HG02642 (cell line): Measurements from ENCODE around the gene U2AF2.
"Not testable (repeated sequence)": the region's sequence is repeated elsewhere in the genome, so short reads cannot be mapped to it uniquely, and the experiment has no call there.

Experiments used
- ATAC-seq: cut with Tn5 transposase; IDR thresholded peaks from one replicate; pipeline ENCODE4 v1.9.1; 2021; ENCODE audit warnings: mild to moderate bottlenecking; ENCODE audit not compliant: unreplicated experiment, poor library complexity

U2AF2 gene

DNA sequence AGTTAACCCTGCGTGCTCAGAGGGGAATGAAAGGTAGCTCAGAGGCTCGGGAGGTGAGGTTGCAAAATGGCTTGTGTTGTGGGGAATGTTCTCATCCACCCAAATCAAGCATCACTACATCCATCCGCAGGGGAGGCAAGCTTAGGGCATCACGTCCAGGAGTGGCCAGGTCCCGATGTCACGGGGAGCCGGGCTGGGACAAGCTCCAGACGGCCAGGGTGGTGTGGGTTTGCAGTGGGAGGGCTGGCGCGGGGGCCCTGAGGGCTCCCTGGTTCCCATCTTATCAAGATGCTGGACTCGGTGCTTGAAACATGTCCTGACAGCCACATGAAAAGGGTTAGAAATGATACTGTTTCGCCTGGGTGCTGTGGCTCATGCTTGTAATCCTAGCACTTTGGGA is 46.0 kb downstream of the U2AF2 start:
- no peak for ATAC-seq

DNA sequence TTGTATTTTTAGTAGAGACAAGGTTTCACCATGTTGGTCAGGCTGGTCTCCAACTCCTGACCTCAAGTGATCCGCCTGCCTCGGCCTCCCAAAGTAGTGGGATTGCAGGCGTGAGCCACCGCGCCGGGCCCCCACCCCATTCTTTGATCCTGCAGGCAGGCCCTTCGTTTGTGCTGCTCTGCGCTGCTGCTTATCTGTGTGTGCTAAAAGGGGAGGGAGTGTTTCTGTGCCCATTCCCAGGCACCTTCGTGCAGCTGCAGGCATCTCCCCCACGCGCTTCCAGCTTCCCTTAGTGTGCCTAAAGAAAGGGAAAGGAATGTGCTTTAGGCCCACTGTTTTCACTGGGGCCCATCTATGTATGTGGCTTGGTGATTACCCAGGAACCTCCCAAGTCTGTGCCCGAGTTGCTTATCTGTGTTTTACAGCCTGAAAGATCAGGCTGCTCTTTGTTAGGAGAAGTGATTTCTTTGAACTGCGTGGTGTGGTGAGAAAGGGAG is 47.3 kb downstream of the U2AF2 start:
- ATAC-seq = no peak

DNA sequence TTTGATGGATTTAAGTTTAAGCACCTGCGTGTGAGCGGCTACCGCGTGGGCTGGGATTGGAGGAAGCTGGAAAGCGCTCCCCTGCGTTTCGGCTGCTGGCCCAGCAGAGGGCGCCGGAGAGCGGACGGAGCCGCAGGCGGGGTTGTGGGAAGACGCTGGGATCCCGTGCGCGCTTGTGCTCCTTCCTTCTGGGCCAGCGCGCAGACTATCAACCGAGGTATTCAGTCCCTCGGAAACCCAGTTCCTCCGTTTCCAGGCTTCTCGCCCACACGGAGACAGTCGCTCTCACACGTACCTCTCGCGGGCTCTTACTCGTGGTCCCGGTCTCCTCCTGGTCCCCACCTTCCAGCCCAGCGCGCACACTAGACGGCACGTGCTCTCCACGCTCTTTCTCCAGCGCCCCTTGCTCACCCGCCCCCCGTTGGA is 49.0 kb downstream of the U2AF2 start:
- no peak for ATAC-seq

DNA sequence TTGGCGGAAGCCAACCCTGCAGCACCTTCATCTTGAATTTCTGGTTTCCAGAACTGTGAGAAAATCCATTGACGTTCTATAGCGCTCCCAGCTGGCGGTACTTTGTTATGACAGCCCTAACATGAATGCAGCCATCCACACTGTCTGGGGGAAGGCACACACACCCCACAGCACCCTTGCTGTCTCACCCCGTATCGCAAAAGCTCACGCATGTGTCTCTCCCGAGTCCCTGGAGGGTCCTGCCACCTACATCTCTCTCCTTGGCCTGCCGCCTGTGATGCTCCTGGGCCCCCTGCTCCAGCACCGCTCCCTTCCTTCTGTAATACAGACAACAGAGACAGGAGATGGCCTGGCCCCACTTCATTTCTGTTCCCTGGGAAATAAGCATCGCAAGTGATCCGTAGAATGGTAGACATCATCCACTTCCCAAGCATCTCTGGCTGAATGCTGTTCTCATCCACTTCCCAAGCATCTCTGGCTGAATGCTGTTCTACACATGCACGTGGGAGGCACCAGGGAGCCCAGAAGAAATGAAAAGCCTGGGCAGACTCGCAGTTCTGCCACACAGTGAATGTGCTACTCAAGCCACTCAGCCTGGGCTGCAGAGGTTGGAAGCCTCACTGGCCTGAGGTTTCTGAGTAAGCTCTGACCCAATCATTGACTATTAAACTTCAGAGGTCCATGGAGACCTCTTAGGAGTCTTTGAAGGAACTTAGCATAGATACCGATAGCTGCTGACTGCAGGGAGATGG is 49.8 kb downstream of the U2AF2 start:
- ATAC-seq = no peak

DNA sequence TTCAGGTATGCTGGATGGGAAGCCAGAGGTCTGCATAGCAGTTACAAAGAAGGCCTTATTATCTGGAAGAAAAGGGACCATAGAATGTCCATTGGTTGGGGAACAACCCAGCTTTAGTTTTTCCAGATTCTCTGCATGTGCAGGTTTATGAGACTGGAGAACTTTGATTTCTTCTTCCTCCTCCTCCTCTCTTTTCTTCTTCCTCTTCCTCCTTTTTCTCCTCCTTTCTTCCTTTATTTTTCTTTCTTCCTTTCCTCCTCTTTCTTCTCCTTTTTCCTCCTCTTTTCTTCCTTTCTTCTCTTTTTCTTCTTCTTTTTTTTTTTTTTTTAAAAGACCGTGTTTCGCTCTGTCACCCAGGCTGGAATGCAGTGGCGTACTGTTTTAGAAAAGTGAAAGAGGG is 51.1 kb downstream of the U2AF2 start:
- ATAC-seq = no peak

DNA sequence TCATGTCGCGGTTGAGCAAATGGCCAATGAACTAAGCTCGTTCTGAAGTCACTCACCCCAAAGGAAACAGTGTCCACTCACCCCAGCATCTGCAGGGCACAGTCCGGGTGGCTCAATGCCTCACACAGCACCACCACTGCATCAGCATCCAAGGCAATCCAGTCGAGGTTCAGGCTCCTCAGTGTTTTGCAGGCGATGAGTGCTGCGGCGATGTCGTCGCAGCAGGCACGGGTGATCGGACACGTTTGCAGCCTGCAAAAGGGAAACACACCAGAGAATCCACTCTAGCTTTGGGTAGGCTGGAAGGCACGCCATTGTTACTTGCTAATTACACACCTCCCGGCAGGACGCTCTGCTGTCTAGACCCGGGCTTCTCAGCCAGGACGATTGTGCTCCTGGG is 56.9 kb downstream of the U2AF2 start:
- no peak for ATAC-seq

DNA sequence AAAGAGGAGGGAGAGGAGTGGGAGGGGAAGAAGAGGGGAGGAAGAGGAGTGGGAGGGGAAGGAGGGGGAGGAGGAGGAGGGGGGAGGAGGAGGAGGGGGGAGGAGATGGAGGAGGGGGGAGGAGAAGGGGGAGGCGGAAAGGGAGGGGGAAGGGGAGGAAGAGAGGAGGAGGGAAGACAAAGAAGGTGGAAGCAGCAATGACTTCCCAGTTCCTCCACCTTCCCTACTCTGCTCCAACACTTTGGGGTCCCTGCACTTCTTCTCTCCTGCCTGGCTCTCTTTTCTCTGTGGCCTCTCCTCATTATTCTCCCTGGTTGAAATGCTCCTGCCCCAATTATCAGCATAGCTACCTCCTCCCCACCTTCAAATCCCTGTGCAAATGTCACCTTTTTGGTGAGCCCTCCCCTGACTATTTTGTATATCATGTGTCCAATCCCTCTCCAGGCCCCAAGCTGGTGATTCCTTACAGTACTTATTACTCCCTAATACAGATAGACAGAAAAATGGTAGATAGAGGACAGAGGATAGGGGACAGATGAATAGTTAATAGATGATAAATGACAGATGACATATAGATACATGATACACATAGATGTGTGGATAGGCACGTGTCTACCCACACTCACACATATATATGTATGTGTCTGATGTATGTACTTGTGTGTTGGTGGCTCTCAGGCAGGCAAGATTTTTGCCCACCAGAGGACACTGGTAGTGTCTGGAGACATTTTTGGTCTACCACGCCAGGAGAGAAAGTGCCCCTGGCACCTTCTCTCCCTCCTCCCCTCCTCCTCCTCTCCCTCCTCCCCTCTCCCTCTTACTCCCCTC is 58.2 kb downstream of the U2AF2 start:
- no peak for ATAC-seq

DNA sequence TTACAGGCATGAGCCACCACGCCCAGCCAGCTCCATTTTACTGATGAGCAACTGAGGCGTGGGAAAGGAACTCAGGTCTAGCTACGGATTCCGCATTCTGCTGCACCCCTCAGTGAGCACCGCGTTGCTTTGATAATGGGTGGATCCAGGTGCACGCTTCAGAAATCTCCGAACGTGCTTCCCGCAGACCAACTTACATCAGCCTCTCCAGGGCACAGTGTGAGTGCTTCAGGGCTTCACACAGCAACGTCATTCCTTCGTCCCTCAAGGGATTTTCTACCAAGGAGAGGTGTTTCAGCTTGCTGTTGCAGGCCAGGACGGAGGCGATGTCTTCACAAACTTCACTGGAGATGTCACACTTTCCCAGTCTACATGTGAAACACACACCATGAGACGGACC is 61.7 kb downstream of the U2AF2 start:
- no peak for ATAC-seq

DNA sequence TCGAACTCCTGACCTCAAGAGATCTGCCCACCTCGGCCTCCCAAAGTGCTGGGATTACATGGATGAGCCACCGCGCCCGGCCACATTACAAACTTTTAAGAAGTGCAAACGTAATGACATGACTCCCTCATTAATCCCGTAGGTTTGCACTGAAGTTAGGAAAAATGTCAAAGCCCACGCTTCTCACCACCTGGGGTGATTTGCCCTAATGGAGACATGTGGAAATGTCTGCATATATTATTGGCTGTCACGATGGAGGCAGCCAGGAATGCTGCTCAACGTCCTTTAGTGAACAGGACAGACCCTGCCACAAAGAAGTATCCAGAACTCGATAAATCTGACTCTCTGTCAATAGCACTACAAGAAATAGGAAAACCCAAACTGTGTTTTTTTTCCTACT is 62.4 kb downstream of the U2AF2 start:
- ATAC-seq = no peak

DNA sequence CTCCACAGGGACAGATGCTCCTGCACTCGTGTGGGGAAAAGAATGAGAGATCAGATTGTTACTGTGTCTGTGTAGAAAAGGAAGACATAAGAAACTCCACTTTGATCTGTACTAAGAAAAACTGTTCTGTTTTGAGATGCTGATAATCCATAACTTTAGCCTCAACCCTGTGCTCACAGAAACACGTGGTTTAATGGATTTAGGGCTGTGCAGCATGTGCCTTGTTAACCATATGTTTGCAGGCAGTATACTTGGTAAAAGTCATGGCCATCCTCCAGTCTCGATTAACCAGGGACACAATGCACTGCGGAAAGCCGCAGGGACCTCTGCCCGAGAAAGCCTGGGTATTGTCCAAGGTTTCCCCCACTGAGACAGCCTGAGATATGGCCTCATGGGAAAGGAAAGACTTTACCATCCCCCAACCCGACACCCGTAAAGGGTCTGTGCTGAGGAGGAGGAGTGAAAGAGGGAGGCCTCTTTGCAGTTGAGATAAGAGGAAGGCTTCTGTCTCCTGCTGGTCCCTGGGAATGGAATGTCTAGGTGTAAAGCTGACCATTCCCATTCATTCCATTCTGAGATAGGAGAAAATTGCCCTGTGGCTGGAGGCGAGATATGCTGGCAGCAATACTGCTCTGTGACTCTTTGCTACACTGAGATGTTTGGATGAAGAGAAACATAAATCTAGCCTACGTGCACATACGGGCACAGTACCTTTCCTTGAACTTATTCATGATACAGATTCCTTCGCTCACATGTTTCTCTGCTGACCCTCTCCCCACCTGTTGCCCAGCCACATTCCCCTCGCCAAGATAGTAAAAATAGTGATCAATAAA is 63.3 kb downstream of the U2AF2 start:
- ATAC-seq = not testable (repeated sequence)

DNA sequence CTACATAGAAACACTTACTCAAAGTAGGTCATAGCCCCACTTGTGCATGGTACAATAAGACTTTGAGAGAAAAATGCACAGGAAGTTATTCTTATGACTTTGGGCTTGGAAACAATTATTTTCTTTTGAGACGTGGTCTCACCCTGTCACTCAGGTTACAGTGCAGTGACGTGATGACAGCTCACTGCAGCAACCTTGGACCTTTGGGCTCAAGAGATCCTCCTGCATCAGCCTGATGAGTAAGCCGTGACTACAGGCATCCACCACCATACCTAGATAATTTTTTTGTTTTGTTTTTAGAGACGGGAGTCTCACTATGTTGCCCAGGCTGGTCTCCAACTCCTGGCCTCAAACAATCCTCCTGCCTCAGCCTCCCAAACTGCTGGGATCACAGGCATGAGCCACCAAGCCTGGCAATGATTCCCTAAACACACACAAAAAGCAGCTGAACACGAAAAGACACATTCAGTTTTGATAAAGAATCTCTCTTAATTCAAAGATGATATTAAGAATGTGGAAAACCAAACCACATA is 65.4 kb downstream of the U2AF2 start:
- ATAC-seq = no peak

DNA sequence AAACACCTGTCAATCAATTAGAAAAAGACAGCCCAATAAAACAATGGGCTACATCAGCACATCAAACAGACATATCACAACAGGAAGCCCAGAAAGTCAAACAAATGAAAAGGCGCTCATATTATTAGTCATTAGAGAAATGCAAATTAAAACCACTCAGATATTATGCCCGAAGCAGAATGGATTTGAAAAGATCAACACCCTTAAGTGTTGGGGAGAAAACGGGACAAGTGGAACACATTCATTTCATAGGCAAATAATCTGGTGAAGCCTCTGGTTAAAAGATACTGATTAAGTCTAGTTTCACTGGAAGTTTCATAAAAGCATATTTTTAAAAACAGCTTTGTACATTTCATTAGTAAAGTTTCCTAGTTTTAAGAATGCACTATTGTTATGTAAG is 66.0 kb downstream of the U2AF2 start:
- no peak for ATAC-seq

DNA sequence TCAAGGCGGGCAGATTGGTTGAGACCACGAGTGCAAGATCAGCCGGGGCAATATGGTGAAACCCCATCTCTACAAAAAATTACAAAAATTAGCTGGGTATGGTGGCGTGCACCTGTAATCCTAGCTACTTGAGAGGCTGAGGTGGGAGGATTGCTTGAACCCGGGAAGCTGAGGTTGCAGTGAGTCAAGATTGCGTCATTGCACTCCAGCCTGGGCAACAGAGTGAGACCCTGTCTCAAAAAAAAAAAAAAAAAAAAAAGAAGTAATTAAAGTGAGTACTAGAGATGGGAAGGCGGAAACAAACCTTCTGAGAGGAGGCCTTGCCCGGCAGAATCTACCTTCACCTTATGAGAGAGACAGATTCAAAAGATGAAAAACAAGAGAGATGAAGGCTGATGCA is 68.7 kb downstream of the U2AF2 start:
- no peak for ATAC-seq
